ENCODE measurements around the gene SOWAHA.

SOWAHA gene

DNA sequence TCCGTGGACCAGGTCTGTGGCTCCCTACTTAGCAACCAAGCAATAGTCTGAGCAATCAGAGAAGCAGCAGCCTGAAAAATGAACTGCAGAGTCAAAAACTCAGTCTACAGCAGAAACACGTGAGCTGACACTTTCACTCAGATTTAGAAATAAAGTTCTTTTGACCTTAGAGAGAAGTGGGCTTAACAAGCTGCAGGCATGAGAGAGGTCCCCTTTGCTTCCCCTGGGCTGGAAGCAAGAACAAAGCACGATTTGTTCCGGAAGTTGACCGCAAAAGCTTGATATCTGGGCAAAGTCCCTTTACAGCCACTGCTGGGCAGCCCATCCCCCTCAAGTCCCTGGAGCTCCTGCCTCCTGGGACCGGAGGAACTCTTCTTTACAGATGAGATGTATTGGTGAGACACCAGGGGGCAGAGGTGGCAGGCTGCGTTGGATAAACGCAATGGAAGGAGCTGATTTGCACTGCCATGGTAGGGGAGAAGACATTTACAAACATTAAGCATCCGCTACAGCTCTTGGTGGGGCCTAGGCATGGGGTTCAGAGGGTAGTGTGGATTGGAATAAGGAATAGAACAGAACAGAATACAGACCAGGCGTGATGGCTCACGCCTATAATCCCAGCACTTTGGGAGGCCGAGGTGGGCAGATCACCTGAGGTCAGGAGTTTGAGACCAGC is 5.8 kb upstream of the SOWAHA start:
- no peak for DNase-seq (ENCODE audit: low read depth)

DNA sequence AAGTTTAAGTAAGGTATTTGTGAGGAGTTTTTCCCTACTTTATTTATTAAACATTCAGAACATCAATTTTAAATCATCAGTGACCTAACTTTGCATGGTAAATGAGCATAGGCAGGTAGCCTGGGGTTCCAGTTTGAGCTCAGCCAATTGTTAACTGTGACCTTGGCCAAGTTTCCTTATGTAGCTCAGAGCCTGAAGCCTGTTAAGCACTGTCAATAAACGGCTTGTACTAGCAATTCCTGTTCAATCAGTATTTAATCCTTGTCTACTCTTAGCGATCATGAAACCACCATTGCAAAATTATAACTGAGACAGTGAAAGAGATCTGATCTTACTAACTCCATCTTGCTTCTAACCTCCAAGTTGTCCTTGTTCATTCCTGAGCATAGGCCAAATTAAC is 4.7 kb upstream of the SOWAHA start:
- DNase-seq (ENCODE audit: low read depth), result no peak

DNA sequence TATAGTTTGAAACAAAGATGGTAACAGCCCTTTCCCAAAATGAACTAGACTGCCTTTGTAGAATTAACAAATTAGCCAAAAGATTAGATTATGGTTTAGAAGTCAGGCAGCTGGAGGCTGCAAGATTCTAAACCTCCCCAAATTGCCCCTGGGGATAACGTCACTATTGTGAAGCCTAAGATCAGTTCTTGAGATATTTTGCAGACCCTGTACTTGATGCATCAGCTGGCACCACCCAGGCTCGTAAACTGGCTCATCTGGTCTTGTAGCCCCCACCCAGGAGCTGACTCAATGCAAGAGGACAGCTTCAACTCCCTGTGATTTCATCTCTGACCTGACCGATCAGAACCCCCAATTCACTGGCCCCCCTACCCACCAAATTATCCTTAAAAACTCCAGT is 4.2 kb upstream of the SOWAHA start:
- no peak for DNase-seq (ENCODE audit: low read depth)

DNA sequence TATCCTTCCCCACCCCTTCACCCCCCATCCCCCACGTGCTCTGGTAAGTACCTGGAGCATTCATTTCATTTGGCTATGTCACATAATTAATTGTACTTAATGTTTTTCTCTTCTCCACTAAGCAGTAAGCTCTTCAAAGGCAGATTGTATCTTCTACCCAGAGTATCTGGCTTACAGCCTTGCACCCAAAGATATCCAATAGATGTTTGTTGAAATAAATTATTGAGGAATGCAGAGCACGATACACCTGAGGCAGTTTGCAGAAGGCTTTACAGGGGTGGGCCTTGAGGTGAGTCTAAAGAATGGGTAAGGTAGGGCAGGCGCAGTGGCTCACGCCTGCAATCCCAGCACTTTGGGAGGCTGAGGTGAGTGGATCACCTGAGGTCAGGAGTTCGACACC is 2.5 kb upstream of the SOWAHA start:
- no peak for DNase-seq (ENCODE audit: low read depth)

DNA sequence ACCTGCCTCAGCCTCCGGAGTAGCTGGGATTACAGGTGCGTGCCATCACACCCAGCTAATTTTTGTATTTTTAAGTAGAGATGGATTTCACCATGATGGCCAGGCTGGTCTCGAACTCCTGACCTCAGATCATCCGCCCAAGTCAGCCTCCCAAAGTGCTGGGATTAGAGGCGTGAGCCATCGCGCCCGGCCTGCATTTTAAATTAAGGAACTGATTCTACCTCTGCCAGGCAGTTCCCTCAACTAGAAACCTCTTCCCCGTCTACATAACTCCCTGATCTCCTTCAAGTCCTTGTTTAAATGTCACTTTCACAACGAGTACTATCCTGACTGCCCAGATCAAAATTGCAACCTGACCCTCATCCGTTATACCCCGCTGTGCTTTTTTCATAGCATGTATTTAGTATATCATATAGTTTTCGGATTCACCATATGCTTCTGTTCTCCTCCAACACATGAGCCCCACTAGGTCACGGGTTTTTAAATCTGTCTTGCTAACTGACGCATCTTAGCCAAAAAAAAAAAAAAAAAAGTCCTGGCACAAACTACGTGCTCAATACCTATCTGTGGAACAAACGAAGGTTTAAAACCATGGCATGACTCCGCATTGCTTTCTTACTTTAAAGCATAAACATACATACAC is 858 bp upstream of the SOWAHA start:
- DNase-seq (ENCODE audit: low read depth), result no peak

DNA sequence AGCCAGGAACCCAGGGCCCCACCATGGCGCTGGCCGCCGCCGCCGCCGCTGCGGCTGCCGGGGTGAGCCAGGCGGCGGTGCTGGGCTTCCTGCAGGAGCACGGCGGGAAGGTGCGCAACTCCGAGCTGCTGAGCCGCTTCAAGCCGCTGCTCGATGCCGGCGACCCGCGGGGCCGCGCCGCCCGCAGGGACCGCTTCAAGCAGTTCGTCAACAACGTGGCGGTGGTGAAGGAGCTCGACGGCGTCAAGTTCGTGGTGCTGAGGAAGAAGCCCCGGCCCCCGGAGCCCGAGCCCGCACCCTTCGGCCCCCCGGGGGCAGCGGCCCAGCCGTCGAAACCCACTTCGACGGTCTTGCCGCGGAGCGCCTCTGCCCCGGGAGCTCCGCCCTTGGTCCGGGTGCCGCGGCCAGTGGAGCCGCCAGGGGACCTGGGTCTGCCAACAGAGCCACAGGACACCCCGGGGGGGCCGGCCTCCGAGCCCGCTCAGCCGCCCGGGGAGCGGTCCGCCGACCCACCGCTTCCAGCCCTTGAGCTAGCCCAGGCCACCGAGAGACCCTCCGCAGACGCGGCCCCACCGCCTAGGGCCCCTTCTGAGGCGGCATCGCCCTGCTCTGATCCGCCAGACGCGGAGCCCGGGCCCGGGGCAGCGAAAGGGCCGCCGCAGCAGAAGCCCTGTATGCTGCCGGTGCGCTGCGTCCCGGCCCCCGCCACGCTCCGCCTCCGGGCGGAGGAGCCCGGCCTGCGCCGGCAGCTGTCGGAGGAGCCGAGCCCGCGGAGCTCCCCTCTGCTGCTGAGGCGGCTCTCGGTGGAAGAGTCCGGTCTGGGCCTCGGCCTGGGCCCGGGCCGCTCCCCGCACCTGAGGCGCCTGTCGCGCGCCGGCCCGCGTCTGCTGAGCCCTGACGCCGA is 749 bp downstream of the SOWAHA start:
- peak; percentile 9 for DNase-seq (ENCODE audit: low read depth)

DNA sequence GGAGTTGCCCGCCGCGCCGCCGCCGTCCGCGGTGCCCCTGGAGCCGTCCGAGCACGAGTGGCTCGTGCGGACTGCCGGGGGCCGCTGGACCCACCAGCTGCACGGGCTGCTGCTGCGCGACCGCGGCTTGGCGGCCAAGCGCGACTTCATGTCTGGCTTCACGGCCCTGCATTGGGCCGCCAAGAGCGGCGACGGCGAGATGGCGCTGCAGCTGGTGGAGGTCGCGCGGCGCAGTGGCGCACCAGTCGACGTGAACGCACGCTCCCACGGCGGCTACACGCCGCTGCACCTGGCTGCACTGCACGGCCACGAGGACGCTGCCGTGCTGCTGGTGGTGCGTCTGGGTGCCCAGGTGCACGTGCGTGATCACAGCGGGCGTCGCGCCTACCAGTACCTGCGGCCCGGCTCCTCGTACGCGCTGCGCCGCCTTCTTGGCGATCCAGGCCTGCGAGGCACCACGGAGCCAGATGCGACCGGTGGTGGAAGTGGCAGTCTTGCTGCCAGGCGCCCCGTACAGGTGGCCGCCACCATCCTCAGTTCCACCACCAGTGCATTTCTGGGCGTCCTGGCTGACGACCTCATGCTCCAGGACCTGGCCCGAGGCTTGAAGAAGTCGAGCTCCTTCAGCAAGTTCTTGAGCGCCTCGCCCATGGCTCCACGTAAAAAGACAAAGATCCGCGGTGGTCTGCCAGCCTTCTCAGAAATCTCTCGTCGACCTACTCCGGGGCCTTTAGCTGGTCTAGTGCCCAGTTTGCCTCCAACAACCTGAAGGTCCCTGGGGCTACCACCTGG is 1.6 kb downstream of the SOWAHA start:
- DNase-seq (ENCODE audit: low read depth), result no peak

DNA sequence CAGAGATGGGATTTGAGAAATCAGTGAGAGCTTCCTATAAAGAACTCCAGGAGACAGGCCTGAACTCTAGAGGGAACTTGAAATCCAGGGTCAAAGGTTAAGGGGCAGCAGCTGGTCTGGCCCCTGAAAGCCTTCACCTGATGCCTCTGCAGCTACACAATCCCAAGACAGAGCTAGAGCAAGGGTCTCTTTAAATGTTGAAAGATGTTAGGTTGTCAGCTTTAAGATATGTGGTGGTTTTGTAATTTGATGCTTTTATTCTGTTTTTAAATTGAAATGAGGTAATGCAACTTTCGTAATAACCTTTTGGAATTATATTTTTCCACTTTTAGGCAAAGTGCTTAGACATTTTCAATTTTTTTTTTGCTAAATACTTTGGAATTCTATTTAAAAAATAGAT is 2.4 kb downstream of the SOWAHA start:
- no peak for DNase-seq (ENCODE audit: low read depth)

DNA sequence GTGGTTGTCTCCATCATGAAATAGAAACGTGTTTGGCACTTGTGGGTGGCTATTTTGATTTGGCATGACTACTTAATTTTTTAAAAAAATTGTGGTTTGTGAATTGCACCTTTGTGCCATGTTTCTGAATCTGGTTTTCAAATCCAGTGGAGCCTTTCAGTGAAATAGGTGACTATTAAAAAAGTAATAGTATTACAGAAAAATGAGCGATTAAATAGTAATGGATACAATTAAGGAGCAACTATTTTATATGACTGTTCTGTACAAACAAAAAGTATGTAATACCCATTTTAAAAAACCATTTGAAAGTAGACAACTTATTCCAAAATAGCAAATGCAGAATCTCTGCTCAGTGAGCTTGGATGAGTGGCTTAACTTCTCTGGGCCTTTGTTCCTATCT is 3.0 kb downstream of the SOWAHA start:
- DNase-seq (ENCODE audit: low read depth), result no peak

DNA sequence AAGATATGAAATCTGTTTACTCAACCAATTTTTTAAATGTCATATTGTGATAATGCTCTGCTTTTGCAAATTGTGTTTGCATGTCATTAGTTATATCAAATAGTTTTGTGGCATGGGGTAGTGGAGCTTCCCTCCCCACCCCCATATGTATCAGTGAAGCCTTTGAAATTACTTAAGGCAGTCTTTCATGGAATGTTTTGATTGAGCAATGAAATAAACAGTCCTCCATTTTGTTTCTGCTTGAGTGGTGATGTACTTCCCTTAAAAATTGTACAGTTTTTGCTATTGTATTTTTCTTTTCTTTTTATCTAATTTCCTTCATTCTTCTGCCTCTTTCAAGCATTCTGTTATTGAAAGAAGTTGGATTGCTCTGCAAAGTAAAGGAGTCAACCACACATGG is 3.5 kb downstream of the SOWAHA start:
- no peak for DNase-seq (ENCODE audit: low read depth)

DNA sequence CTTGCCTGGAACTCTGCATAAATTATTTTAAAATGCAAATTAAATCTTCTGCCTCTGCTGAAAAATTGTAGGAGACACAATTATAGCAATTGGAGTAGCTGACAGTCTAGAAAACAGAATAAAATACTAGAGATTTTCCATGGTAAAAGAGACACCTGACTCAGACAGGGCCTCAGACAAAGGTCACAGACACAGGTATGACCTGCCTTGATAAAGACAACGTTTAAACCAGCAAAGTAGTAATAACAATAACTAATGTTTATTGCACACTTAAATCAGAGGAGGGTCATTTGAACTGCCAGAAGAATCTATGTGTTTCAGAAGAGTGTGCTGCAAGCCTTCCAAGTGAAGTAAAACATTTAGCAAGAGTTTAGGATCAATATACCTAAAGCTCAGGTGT is 3.9 kb downstream of the SOWAHA start:
- DNase-seq (ENCODE audit: low read depth), result no peak

DNA sequence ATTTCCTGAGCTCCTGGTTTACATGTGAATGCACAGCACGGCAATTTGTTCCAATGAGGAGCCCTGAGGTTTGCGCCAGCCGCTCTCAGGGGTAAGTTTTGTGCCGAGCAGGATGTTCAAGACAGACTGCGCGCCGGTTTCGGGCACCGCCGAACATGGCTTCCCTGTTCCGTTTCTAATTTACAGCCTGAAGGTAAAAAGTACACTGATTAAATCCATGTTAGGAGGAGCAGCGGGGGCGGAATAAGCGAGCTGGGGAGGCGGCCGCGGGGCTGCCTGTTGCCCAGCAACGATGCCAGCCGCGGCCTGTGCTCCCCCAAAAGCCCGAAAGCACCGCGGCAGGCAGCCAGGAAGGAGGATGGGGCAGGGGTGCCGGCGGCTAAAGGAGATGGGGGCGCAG is 6.4 kb downstream of the SOWAHA start:
- no peak for DNase-seq (ENCODE audit: low read depth)

DNA sequence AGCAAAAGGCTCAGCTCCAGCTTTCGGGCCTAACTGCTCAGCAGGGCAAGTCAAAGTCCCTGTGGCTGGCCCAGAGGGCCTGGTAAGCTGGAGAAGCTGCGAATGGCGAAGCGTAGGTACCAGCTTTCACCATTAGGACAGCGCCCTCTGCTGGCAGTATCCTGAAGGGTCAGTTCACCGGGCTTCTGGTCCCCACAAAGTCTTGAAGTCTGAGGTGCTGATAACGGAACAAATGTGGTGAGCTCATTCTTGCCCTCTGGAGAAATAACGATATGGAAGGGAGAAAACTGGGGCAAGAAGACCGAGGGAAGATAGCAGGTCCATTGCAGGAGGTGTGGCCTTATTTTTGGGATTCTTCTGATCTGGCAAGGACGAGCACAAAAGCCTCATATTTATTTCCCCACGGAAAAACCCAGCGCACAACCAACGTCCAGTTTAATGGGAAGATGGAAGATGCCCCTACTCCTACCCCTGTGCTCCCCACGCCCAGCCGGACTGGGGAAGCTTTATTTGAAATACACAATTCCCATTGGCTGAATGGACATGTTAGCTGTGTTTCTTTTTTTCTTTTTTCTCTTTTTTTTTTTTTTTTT is 7.2 kb downstream of the SOWAHA start:
- peak; percentile 80 for DNase-seq (ENCODE audit: low read depth)

DNA sequence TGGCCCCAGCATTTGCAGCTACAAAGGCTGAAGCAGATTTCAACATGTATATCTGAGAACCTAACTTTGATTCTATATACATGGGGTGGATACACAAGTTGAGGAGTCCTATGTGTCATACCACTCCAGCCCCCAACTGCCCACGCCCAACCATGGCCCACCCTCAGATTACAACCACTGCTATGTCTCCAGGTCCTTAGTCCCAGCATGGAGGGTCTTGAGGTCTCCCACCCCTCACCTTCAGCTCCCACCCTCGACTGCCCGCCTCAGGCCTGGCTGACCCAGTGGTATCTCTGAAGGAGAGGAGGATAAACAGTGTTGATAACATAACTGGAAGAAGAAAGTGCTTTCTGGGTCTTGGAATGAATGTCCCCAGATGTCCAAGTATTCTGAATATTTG is 8.2 kb downstream of the SOWAHA start:
- DNase-seq (ENCODE audit: low read depth), result no peak

DNA sequence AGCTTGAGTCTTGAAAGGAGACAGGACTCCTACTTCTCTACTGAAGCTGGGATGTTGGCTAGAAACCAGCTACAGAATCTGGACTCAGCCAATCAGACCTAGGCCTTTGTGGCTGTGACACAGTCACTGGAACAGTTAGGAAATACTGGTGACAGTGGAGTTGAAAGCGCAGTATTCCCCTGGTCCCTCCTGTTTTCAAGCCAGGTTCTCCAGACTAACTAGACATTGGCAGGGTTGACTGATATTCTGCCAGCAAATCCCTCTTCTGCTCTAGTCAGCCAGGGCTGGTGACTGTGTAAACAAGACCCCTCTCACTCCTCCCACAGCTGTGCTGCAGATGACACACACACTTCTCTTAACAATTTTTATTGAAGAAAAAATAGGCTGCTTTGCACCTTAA is 8.7 kb downstream of the SOWAHA start:
- DNase-seq (ENCODE audit: low read depth), result no peak

DNA sequence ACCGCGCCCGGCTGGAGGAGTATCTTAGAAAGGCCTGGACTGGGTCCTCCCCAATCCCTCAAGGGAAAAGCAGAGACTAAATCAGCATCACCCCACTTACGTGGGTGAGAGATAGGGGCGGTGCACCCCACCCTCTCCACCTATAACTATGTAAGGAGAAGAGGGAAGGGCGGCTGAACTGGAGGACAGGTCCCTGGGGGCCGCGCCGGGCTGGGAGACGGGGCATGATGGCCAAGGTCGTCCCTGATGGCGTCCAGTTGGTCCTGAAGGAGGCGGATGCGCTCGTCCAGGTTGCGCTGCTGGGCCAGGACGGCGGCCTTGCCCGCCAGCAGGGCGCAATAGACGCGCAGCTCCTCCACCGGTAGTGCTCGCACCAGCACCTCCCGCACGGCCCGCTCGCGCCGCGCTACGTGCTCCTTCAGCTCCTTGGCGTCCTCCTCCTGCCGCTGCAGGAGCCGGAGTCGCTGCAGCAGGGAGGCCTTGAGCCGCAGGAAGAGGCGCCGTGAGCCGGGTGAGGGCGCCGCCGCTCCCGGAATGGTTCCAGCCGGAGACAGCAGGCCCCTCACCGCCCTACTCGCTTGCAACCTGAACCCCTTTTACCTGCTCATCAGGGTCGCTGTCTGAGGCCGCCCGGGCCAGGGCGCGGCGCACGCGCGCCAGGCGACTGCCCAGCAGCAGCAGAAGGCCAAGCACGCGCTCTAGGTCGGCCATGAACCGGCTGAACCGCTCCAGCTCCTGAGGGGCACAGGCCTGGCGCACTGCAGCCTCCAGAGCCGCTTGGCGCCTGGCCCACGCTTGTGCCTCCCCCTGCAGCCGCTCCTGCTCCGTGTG is 9.8 kb downstream of the SOWAHA start:
- DNase-seq (ENCODE audit: low read depth), result no peak

DNA sequence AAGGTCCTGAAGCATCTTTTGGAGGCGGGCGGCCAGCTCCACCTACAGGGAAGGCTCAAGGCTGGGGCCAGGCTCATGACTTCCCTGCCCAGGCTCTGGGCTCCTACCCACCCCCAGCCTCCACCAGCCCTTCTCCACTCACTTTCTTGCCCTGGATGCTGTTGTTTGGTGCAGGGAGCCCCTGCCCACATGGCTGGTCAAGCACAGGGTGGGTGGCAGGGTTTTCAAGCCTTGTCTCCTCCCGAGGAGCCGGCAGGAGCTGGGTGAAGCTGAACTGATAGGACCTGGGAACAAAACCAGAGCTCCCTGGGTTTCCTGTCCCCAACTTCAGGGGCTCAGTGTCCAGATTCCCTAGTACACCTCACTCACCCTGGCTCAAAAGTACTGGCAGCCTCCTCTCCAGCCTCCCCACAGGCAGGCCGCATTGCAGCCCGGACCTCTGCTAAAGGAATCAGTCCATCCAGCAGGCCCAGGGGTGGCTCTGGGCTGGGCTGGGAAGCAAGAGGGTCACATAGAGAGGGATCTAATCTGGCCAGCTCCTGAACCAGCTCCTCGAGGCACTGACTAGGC is 10.5 kb downstream of the SOWAHA start:
- no peak for DNase-seq (ENCODE audit: low read depth)

DNA sequence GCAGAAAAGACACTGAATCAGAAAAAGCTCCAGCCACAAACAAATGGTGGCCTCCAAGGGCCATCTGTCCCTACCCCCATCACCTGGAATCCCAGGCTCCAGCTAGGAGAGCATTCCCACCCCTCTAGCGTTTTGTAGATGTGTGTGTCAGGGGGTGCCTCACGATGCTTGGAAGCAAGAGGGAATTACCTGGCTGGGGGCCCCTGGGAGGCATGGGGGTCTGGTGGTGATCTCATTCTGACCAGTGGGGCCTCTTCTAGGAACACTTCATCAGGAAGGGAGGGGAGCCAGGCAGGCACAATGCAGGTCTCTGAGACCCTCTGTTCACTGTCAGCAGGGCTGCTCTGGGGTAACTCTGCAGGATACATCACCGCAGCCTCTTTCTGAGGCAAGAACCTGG is 11.3 kb downstream of the SOWAHA start:
- no peak for DNase-seq (ENCODE audit: low read depth)

DNA sequence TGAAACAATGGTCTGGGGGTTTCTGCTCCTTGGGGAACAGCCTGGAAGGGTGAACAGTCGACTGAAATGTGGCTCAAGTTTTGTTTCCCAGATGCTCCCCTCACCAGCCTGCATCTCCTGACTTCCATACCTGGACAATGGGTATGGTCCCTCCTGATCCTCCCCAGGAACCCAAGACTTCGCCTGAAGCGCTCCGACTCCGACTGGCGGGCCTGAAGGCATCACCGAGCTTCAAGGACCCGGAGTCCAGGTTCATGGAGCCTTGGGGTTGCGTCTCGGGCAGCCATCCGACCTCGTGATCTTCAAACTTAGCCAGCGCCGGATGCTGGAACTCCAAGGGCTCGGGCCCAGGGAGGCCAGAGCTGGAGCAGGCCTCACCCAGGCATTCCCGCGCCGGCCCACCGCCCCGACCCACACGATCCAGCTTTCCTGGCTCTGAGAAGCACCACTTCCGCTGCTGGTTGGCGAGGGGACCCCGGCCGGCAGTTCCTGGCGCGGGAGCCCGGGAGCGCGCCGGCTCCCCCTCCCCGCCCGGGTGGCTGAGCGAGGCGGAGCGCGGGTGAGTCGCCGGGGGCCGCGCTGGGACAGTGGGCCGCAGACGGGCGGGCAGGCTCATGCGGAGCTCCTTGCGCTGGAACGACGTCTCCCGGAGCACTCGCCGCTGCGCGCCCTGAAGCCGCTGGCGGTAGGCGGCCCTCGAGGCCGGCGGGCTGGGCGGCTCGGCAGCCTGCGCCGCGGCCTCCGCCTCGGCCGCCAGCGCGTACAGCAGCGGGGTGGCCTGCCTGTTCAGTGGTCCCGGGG is 12.1 kb downstream of the SOWAHA start:
- DNase-seq (ENCODE audit: low read depth), result no peak

DNA sequence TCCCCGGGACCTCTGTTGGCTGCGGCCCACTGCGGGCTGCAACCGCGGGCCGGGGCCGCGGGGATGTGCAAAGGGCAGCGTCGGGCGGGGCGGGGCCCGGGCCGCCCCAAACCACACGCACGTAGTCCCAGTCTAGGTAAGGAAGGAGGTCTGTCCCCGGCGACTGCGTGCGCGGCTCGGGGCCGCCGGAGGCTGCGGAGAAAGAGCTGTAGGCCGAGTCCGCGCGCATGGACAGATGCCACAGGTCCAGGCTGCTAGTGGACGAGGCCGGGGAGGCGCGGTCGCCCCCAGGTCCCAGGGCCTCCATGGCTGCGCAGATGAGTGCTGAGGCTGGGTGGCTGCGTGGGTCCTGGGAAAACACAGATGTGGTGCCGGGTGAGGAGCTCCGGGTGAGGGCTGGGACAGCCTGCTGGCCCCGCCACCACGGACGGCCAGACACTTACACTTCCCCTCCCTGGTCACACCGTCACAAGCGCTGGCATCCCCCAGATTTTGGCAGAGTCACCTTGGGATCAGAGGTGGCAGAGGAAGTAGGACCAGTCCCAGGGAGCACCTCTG is 12.8 kb downstream of the SOWAHA start:
- DNase-seq (ENCODE audit: low read depth), result no peak
